ENCODE data around the gene TMEM139.
A peak's percentile ranks its signal among the peaks of the same experiment; 100 is the strongest.

Gene TMEM139

DNA sequence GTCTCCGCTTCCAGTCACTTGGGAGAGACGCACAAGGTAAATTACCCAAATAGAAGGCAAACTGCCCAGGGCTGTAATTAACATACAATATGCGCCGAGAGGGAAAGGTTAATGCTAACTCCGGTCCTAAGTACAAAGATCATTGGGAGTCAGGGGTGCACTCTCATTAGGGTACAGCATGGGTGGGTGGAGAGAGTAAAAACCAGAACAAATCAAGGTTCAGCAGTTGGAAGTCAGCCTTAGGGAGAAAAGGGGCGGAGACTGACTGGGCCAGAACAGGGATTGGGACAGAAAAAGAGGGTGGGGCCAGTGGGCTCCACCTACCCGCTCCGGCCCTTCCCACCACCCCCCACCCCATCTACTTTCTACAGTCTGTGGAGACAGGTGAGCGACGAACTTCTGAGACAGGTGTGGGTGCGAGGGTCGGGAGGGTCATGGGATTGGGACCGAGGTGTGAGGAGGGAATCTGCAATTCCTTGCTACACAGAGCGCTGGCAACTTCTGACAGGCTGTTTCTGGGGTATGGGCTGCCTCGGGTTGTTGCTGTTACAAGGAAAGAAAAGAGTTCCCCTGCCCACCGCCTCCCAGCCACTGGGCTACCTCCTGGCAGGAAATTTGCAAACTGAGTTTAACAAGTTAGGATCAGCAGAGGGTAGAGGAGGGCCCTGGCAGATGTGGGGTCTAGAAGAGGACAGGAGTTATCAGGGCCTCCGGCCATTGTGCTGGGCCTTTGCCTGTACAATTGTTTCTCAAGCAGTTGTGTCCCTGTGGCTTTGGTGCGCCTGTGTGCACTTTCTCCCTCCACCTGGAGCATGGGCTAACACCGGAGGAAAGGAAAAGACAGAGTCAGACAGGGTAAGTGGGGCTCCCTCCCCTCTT lies at the start of gene TMEM139:
TSS of gene TMEM139 (plus strand) at position 368 of the 879 bp plus-strand sequence. CDS start 1,000 bp downstream, outside the sequence.
- peak; percentile 40 for DNase-seq

GRCh38 chr7:143235561-143235960 lies 49.2 kb upstream of the TMEM139 start:
- no peak for DNase-seq

- no peak for DNase-seq
Measured at GRCh38 chr7:143236408-143236990, 48.3 kb upstream of the TMEM139 start.

DNA sequence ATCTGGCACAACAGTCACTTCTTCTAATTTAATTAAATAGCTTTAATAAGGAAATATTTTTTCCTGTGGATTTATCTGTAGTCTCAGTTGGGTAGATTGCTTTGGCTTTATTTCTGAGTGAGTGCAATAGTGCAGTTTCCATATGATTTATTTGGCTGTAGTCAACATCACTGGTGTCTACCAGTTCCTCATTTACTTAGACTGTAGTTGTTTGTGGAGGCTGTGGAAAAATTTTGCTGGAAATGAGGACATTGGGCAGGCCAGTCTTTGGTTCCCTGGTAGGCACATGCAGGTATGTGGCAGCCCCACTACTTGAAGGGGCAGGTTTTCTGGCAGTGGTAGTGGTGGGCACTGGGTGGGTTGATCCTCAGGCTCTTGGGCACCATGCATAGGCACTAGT lies 47.4 kb upstream of the TMEM139 start:
- no peak for DNase-seq

DNA sequence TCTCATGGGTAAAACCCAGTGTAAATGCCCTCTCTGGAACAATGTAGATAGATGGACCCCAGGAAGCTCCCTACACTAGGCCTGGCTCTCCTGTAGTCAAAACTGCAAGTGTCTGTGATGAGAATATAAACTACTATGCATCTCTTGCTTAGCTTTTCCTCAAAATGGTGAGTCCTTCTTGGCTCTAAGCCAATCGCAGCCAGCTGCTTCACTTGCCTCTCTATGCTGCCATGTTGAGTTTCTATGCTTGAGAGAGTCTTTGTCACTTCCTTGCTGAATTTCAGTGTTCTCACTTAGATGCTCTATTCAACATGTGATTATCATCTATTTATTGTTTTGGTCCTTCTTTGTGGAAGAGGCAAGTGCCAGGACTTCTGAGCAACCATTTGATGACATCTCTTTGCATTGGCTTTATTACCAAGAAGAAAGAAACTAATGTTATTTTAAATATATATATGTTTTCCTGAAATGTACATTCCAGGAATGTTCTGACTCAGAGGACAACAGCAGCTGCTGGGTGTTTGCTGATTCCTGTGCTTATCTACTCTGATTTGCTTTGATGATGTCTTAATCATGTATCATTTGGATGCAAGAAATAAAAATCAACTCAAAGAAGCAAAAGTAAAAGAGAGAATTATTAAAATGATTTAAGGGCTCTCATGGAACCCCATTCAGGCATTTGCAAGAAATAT lies 46.3 kb upstream of the TMEM139 start:
- no peak for DNase-seq

- DNase-seq, result no peak
Measured at GRCh38 chr7:143239813-143240212, 44.9 kb upstream of the TMEM139 start.

DNA sequence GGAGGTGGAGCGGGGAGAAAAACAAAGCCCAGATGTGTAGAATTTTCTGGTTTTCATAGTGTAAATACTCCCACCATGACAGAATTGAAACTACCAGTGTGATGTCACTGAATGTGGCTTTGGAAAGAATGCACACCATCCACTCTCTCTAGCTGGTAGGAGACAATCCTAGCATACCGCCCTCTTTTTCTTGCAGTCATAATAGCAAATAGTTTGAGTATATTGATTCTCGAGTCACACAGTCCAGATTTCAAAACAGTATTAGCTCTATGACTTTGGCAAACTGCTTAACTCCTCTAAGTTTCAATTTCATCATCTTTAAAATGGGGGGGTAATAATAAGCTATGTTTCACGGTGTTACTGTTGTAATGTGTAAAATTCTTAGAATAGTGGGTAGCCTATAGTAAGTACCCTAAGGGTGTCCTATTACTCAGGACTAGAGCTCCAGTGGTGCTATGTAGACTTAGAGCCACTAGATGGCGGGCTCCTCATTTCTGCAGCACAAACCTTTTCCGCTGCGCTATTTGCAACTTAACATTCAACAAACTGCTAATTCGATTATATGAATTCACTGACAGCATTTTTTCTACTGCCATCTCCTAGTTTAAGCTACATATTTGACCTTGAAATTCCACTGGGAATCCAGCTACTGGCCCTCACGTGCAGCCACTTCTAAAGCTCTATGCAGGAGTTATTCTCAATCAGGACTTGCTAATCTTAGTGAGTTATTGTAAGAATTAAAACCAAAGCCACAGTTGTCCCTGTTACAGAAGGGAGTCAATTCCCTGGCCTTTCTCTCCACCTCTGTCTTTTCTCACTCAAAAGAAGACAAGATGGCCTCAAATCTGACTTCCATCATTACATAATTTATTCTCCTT lies 44.2 kb upstream of the TMEM139 start:
- peak; percentile 61 for DNase-seq

- DNase-seq, result no peak
Measured at GRCh38 chr7:143242306-143242705, 42.5 kb upstream of the TMEM139 start.

GRCh38 chr7:143243111-143243510 lies 41.6 kb upstream of the TMEM139 start:
- DNase-seq, result no peak

GRCh38 chr7:143243614-143244013 lies 41.1 kb upstream of the TMEM139 start:
- no peak for DNase-seq

DNA sequence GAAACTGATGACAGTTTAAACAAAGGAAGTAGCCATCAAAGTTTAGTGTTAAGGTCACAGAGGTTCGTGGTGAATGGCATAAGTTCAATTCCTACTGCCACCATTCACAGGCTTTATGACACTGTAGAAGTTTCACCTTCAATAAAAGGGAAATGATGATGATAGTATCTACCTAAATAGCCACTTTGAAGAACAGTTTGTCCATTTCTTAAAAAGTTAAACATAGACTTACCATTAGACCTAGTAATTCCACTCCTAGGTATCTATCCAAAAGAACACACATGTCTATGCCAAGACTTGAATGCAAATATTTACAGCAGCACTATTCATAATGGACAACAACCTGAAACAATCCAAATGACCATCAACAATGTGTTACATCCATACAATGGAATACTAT lies 40.4 kb upstream of the TMEM139 start:
- DNase-seq, result no peak

- no peak for DNase-seq
Measured at GRCh38 chr7:143245123-143245522, 39.6 kb upstream of the TMEM139 start.

DNA sequence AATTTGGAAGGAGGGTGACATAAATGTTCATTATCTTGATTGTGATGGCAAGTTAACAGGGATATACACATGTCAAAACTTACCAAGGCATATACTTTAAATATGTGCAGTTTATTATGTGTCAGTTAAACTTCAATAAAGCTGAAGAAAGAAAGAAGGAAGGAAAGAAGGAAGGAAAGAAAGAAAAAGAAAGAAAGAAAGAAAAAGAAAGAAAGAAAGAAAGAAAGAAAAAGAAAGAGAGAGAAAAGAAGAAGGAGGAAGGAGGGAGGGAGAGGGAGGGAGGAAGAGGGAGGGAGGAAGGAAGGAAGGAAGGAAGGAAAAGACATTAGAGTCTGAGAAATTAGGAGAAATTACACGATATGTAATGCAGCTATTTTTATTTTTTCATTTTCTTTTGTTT lies 37.4 kb upstream of the TMEM139 start:
- no peak for DNase-seq

GRCh38 chr7:143248761-143249354 lies 35.9 kb upstream of the TMEM139 start:
- DNase-seq, result no peak

- DNase-seq, result no peak
Measured at GRCh38 chr7:143250199-143250598, 34.6 kb upstream of the TMEM139 start.

DNA sequence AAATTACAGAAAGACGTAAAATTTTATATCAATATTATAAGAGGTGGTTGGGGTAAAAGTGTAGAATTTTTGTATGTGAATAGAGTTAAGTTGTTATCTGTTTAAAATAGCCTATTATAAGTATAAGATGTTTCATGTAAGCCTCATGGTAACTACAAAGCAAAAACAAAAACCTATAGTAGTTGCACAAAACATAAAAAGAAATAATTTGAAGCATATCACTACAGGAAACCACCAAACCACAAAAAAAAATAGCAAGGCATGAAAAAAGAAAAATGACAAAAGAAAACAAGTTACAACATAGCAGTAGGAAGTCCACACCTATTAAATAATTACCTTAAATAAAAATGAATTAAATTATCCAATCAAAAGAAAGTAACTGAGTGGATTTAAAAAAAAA lies 33.9 kb upstream of the TMEM139 start:
- DNase-seq, result no peak

- no peak for DNase-seq
Measured at GRCh38 chr7:143252006-143252405, 32.8 kb upstream of the TMEM139 start.

DNA sequence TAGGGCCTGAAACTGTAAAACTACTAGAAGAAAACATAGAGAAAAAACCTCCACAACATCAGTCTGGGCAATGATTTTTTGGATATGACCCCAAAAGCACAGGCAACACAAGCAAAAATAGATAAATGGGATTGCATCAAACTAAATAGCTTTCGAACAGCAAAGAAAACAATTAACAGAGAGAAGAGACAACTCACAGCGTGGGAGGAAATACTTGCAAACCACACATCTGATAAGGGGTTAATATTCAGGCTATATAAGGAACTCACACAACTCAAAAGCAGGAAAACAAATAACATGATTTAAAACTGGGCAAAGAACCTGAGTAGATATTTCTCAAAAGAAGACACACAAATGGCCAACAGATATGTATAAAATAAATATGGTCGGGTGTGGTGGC lies 29.2 kb upstream of the TMEM139 start:
- DNase-seq, result no peak

DNA sequence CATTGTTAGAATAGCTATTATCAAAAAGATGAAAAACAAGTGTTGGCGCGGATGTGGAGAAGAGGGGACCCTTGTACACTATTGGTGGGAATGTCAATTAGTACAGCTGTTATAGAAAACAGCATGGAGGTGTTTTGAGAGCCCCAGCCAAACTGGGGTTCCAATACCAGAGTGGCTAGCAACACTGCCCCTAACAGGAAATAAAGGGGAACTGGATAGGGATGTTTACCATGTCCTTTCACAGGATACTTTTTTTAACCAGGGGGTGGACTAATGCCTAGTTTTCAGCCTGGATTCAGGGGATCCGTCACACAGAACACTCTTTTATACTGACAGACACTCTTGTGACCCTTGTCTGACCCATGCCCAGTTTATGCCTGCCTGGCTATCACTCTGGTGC lies 28.4 kb upstream of the TMEM139 start:
- DNase-seq, result no peak

- no peak for DNase-seq
Measured at GRCh38 chr7:143256932-143257331, 27.8 kb upstream of the TMEM139 start.

DNA sequence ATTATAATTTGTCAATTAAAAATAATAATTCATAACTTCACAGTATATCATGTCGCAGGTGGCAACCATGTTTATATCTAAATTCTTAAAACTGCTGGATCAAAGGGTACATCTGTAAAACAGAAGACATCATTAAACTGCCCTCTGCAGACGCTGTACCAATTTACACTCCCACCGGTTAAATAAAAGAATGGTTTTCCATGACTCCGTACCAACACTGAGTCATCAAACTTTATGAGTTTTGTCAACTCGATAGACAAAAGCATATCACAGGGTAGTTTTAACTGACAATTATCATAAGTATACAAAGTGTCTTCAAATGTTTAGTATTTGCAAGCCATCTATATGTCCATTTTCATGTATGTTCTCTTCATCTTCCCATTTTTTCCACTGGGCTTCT lies 27.3 kb upstream of the TMEM139 start:
- no peak for DNase-seq

DNA sequence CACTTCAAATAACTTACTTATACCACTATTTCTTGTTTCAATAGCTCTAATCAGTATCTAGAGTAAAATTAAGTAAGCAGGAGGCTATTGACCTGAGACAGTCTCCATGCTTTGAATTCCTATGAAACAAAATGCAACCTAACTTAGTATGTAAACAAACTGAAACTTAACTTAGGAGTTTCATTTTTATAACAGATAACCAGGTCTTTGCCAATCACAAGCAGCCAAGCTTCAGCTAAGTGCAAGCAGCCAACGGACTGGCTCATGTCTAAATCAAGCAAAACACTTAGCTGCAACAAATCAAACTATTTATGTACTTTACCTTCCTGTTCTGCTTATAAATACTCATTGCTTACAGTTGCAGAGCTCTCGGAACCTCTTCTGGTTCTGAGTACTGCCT lies 25.9 kb upstream of the TMEM139 start:
- DNase-seq, result no peak

DNA sequence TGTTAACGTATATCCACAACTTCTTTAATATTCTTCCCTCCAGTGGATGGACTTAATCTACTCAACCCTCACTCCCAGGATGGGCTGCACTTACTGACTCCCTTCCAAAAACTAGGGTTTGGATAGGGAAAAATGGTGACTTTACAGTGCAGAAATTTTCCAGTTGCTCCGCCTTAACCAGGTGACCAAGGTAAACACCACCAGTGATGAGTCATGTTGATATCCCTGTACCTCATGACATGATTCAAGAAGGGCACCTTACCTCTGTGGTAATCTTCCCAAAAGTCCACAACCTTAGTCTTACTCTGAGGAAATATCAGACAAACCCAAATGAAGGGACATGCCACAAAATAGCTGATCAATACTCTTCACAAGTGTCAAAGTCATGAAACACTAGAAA lies 25.0 kb upstream of the TMEM139 start:
- no peak for DNase-seq

Measured in NCI-H146 (cell line).